ENCODE data around the gene ADAMTS2.

GRCh38 chr5:179115307-179115706, 230.0 kb downstream of the ADAMTS2 start:
- TF ChIP-seq EZH2 (IDR thresholded peaks at IDR 0.05) (no peak), CTCF (IDR thresholded peaks at IDR 0.05) (no peak)

All from neural progenitor cell (in vitro differentiated cells).